Neural progenitor cell (in vitro differentiated cells): ENCODE results near the gene SLC13A4.

Experiments
- CTCF ChIP-seq: fragments of 200-600 bp; sonication (generic); IDR thresholded peaks from 2 replicates; pipeline ENCODE4 v1.5.1; 2017; ENCODE audit warnings: antibody characterized with exemption, mild to moderate bottlenecking
- EZH2phosphoT487 ChIP-seq: fragments of 200-600 bp; sonication (generic); IDR thresholded peaks from 2 replicates; pipeline ENCODE4 v1.6.1; 2017; ENCODE audit warnings: antibody characterized with exemption

DNA sequence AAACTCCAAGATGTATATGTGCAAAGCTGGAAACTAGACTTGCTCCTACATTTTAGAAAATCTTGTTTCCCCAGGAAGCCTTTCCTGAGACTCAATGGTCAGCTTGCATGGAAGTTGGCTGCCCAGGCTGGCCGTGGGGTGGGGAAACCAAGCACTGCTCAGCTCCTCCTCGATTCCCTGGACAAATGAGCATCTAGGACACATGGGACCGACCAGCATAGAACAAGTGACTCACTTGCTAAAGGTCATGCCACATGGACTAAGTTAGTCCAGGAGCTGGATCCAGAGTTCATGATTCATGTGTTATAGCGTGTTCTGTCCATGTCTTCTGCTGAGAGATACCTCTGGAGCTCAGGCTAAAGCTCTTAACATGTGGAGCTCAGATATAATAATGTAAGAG, 14.4 kb upstream of the SLC13A4 start:
- TF ChIP-seq CTCF = no peak
- no peak for TF ChIP-seq EZH2phosphoT487
